Cerebellar cortex (tissue), 1 donor: Measurements from ENCODE around the gene PSMC3.

ENCODE experiments used
- DNase-seq: peaks from one replicate; pipeline ENCODE4 v3.0.0-alpha.2; 2015; ENCODE audit warnings: low spot score

Gene PSMC3

DNA sequence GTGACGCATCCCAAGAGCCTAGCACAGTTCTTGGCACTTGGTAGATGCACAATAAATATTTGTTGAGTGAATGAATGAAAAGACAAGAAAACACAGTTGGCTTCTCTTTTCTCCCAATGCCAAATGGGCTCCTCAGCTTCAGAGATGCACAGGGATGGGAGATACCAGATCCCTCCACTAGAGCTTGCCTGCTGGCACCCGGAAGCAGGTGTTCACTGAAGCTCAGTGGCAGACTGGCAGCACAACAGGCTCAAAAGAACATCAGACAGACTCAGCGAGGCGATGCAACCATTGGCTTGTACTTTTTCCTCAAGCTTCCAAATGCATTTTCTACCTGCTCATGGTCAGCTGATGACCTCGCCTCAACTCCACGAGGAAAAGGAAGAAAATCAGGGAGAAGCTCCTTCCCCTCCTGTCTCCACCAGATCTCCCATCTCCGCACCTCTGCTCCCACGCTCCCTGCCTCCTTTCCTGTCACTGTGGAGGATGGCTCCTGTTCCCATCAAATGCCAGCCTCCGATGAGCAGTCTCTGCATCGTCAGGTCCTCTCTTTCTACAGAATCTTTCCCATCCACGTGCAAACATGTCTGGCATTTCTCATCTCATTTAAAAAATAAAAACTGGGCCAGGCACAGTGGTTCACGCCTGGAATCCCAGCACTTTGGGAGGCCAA is 16.9 kb upstream of the PSMC3 start:
- DNase-seq, result peak; percentile 65

DNA sequence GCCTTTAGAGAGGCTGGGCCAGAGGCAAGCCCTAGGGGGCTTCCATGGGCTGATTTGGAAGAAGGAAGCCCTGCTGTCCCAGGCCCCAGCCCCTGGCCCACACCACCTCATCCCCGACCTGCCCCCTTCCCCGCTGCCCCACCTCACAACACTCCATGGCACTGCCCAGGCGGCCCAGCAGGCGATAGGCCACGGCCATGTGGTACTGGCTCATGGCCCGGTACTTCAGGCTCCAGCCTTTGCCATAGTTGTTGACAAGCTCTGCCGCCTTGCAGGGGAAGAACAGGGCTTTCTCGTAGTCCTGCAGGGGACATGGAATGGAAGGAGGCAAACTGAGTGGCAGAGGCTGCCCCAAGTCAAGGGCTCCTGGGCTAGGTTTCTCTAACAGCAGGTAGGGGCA is 16.3 kb upstream of the PSMC3 start:
- peak; percentile 75 for DNase-seq

DNA sequence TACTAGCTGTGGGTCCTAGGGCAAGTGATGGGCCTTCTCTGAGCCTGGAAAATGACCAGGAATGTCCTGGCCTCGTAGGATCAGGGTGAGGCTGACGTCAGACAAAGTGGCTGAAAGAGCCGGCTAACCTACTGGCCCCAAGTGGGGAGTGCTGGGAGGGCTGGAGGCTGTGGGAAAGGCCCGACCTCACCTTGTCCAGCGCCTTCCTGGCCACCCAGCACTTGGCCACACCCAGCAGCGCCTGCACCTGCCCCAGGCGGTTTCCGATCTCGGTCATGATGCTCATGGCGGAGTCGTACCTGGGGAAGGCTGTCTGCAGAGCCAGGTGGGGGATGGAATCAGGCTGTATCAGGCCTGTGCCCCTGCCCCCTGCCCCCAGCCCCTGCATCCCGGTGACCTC is 15.2 kb upstream of the PSMC3 start:
- DNase-seq, result no peak

DNA sequence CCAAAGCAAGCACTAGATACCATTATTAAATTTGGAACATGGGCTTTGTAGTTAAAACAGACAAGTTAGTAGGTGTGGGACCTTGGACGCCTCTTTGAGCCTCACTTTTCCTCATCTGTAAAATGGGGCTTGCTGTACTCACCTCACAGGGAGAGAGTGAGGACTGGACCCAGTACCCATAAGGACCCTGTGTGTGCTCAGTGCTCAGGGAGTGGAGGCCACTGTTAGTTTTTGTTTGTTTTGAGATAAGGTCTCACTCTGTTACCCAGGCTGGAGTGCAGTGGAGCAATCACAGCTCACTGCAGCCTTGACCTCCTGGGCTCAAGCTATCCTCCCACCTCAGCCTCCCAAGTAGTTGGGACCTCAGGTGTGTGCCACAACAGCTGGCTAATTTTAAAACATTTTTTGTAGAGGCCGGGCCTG is 13.8 kb upstream of the PSMC3 start:
- DNase-seq, result no peak

DNA sequence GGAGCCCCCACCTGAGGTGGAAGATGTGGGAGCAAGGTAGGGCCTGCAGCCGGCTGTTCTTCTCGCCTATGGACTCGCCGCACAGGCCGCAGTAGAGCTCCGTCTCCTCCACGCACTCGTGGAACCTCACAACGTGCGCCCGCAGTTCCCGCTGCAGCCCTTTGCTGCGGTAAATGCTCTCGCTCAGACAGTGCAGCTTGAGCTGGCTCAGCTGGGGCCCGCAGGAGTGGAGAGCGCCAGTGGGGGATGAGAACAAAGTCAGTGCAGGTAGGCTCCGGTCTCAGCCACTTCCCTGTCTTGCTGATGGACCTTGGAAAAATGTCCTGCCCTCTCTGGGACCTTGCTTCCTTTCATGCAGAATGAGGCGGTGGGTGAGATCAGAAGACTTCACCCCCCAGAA is 12.5 kb upstream of the PSMC3 start:
- DNase-seq, result no peak

DNA sequence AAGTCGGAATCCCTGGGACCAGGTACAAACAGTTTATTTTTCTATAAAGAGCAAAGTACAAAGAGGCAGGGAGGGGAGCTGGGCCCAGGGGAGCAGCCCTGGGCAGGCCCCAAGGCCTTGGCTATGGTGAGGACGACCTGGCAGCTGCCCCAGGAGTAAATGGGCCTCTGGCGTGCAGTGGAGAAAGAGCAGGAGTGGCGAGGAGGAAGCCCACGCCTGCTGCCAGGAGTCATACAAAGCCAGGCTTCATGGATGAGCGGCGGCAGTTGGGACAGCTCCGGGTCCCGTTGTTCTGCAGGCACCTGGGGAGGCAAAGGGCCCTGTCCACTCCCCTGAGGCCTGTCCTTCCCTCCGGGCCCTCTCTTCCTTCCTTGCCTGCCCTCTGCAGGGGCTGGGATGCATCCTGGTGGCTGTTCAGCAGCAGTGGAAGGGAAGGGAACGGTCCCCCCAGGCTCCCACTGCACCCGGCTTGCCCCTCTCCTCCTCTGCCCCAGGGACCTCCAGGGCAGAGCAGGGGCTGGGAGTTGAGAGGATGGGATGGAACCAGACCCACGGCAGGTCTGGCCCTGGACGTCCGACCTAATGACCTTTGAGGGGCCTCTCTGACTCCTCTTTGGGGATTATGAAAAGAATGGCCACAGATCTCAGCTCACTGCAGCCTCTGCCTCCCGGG is 11.6 kb upstream of the PSMC3 start:
- DNase-seq, result peak; percentile 47

DNA sequence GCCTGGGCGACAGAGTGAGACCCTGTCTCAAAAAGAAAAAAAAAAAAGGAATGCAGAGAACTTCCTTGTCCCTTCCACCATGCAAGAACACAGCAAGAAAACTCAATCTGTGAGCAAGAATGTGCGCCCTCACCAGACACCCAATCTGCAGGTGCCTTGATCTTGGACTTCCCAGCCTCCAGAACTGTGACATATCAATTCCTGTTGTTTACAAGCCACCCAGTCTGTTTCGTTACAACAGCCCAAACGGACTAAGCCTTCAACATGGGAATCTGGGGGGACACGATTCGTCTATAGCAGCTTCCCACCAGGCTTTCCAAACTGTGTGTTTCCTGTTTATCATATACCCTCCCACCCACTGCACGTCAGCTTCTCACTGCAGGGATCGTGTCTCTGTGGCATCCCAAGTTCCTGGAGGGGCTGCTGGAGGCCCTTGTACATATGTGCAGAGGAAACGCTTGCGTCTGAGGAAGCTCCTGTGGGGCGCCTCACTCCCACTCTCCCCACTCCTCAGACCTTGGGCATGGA is 11.0 kb upstream of the PSMC3 start:
- DNase-seq, result no peak

DNA sequence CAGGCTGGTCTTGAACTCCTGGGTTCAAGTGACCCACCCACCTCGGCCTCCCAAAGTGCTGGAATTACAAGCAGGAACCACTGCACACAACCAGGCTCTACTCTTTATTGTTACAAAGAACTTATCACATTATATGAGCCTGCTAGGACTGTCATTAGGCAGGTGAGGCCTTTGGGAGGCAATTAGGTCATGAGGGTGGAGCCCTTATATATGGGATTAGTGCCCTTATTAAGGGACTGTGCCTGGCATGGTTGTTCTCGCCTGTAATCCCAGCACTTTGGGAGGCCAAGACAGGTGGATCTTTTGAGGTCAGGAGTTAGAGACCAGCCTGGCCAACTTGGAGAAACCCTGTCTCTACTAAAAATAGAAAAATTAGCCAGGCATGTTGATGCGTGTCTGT is 10.5 kb upstream of the PSMC3 start:
- no peak for DNase-seq

DNA sequence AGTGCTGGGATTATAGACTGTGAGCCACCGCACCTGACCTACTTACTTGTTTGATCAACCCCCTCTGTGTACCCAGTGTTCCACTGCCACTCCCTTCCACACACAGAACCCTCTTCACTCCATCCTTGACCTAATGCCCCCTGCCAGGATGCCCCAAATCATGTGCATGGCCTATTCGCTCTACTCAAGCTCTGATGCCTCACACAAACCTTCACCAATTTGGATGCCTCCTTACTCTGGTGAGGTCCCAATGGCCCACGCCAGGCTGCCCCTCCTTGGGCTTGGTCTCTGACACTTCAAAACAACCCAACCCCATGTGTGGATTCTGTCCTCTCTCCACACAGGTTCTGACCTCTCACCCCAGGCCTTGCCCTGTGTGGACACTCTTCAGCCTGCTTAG is 9.4 kb upstream of the PSMC3 start:
- DNase-seq, result no peak

DNA sequence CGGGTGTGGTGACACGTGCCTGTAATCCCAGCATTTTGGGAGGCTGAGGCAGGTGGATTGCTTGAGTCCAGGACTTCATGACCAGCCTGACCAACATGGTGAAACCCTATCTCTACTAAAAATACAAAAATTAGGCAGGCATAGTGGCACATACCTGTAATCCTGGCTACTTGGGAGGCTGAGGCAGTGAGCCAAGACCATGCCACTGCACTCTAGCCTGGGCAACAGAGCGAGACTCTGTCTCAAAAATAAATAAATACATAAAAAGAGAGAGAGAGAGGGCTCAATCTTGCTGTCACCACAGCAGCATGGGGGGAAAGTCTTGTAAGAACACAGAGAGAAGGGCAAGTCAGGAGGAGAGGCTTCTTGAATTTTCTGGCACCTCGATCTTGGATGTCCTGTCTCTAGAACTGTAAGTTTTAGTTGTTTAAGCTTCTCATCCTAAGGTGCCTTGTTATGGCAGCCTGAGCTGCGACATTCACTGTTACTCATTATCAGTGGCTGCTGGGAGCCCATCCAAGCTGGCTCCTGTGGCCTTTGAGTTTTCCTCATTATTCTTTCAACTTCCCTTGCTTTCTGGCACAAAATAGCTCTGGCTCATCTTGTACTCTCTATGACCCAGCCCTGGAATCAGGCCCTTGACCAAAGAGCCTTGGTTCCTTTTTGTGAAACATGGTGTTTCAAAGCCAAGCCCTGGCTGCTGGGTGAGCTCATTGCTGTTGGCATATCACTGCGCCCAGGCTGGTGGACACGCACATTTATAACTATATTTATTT is 8.0 kb upstream of the PSMC3 start:
- DNase-seq, result peak; percentile 53

DNA sequence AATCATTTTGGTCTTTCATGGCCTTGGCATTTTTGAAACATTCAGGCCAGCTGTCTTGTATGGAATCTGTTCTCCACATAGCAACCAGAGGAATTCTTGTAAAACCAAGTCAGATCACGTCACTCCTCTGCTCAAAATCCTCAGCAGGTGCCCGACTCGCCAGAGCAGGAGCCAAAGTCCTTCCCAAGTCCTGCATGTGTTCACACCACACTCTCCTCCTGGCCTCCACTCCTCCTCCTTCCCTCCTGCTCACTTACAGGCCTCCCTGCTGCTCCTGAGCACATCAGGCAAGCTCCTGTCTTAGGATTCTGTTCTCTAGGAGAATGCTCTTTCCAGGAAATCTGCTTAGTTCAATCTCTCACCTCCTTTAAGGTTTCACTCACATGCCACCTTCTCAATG is 6.9 kb upstream of the PSMC3 start:
- no peak for DNase-seq

DNA sequence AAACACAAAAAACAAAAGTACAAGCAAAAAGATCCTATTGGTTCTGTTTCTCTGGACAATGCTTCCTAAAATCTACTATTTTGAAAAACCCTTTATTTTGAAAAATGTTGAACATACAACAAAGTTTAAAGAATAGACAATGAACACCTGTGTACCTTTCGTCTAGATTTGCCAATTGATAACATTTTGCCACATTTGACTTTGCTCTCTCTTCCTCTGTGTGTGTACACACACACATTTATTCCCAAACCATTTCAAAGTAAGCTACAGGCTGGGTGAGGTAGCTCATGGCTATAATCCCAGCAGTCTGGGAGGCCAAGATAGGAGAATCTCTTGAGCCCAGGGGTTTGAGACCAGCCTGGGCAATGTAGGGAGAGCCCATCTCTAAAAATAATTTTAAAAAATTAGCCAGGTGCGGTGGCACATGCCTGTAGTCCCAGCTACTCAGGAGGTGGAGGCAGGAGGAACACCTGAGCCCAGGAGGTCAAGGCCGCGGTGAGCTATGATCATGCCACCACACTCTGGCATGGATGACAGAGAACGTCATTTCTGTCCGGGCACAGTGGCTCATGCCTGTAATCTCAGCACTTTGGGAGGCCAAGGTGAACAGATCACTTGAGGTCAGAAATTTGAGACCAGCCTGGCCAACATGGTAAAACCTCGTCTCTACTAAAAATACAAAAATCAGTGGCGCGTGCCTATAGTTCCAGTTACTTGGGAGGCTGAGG is 5.3 kb upstream of the PSMC3 start:
- DNase-seq, result no peak

DNA sequence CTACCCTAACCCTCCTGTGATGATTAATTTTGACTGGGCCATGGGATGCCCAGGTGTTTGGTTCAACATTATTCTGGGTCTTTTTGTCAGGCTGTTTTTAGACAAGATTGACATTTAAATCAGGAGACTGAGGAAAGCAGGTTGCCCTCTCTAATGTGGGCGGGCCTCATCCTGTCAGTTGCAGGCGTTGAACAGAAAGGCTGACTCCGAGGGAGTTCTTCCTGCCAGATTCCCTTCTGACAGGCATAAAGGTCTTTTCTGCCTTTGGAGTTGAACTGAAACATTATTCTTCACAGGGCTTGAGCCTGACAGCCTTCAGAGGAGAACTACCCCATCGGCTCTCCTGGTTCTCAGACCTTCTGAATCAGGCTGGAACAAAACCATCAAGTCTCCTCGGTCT is 4.3 kb upstream of the PSMC3 start:
- no peak for DNase-seq

DNA sequence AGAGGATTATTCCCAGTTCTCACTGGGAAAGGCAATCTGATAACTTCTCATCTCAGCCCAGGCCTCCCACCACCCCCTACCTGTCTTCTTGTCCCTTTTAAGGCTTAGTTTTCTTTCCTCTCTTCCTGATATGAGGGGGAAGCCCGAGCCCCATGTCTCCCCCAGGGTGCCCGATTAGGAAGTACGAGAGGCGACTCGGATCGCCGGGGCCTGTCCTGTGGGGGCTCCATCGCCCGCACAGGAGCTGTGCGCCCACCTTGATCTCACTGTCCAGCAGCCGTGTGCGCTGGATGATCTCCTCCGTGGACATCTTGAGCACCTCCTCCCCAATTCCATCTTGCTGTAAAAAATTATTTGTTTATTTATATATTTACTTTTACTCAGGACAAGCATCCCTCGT is 628 bp downstream of the PSMC3 start:
- DNase-seq, result no peak

DNA sequence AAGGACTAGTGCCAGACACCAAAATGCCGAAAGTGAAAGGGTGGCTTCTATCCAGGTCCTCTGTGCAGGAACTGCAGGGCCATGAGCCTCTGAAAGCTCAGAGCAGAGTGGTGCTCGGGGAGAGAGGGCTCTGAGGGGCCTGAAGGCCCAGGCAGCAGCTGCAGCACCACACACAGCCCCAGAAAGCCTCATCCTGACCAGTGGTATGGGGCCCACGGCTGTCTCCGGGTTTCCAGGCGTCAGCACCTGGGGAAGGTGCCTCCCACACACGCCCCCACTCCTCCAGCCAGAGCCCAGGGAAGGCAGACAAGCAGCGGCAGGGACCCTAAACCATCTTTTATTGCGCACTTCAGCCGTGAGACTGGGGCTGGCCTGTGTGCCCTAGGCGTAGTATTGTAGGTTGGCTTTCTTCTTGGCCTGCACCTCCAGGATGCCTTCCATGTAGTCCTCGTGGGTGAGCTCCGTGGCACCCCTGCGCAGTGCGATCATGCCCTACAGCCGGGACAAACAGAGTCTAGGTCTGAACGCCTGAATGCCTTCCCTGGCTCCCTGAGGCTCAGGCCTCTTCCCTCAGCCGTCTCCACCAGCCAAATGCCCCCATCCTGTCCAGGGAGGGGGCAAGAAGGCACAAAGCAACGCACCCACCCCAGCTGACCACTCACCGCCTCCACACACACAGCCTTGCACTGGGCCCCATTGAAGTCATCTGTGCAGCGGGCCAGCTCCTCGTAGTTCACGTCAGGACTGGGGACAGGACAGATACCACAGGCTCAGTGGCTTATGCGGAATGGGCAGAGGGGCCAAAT is 7.6 kb downstream of the PSMC3 start:
- no peak for DNase-seq

DNA sequence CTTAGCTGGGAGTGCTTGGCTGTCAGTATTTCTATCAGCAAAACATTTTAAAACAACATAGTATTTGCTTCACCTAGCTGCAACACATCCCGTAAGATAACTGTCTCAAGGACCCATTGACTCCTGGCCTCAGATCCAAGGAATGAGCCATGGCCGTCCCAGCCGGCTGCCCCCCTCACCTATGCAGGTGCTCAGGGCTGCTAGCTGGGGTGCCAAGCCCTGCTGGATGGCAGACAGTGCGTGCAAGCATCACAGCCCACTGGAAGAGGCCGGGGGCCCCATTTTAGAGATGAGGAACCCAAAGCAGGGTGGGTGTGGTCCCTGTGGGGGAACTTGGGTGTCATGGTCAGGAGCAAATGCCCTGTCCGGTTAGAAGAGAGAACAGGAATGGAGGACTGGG is 8.5 kb downstream of the PSMC3 start:
- DNase-seq, result no peak

DNA sequence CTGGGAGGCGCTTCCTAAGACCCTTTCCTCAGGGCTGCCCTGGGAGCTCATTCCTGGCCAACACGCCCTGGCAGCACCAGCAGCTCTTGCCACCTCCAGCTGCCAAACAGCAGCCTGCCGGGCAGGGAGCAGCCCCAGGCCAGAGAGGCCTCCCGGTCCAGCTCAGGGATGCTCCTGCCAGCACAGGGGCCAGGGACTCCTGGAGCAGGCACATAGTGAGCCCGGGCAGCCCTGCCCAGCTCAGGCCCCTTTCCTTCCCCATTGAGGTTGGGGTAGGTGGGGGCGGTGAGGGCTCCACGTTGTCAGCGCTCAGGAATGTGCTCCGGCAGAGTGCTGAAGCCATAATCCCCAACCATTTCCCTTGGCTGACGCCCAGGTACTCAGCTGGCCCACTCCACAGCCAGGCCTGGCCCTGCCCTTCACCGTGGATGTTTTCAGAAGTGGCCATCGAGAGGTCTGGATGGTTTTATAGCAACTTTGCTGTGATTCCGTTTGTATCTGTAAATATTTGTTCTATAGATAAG is 10.2 kb downstream of the PSMC3 start:
- no peak for DNase-seq

DNA sequence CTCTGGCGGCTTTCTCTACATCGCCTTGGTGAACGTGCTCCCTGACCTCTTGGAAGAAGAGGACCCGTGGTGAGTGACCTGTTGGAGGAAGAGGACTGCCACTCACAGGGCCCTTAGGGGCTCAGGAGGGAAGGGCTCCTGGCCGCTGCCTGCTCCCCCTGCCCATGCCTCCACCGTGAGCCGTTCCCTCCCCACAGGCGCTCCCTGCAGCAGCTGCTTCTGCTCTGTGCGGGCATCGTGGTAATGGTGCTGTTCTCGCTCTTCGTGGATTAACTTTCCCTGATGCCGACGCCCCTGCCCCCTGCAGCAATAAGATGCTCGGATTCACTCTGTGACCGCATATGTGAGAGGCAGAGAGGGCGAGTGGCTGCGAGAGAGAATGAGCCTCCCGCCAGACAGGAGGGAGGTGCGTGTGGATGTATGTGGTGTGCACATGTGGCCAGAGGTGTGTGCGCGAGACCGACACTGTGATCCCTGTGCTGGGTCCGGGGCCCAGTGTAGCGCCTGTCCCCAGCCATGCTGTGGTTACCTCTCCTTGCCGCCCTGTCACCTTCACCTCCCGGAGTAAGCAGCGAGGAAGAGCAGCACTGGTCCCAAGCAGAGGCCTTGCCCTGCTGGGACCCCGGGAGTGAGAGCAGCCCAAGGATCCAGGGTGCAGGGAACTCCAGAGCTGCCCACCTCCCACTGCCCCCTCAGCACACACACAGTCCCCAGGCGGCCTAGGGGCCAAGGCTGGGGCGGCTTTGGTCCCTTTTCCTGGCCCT is 11.0 kb downstream of the PSMC3 start:
- no peak for DNase-seq

DNA sequence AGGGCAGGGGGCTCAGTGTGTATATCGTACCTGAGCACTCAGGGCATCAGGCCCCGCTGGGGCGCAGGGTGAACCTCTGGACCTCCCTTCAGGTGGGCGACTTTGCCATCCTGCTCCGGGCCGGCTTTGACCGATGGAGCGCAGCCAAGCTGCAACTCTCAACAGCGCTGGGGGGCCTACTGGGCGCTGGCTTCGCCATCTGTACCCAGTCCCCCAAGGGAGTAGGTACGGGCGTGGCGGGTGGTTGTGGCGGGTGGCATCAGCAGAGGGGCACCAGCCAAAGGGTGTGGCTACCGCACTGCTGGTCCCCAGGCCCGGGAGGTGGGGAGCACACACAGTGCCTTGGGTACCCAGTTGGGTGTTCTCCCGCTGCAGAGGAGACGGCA is 11.6 kb downstream of the PSMC3 start:
- no peak for DNase-seq

DNA sequence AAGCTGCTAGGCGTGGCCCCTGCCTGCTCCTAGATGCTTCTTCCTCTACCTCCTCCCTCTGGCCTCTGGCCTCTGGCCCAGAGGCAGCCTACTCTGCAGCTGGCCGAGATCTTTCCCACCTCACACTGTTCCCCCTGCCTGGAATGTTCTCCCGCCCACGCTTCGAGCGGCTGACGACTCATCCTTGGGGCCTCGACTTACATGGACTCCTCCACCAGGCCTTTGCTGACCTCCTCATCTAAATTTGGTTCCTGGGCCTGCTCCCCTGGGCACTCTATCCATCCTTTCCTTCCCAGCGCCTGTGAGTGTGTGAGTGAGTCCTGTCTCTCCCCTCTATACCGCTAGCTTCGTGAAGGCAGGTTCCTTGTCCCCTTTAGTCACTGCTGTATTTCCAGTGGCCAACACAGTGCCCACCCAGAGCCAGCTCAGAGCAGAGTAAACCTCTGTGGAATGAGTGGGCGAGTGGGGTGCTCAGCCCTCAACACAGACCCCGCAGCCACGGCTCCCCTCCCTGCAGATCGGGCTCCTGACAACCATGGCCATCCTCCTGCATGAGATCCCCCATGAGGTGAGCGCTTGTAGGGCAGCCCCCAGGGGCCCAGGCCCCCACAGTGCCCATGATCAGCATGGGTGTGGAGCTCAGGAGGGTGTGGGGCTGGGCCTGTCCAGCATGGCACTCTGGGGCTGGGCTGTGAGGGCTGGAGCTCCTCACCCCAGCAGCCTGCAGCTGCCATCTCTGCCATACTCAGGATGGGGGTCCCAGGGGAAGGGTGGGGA is 12.1 kb downstream of the PSMC3 start:
- no peak for DNase-seq
